WTC11 (cell line): ENCODE measurements around the gene ELMO1.

ENCODE experiments used
- ETV6 ChIP-seq: sonication (generic); formaldehyde crosslinking; IDR thresholded peaks from 2 replicates; pipeline ENCODE4 v1.8.1; 2022; ENCODE audit warnings: mild to moderate bottlenecking, missing genetic modification reagents
- NFYB ChIP-seq: sonication (generic); formaldehyde crosslinking; conservative IDR thresholded peaks from 2 replicates; pipeline ENCODE4 v1.8.0; 2022; ENCODE audit warnings: low read depth, missing genetic modification reagents
- SMAD3 ChIP-seq: sonication (generic); formaldehyde crosslinking; IDR thresholded peaks from 2 replicates; pipeline ENCODE4 v1.8.0; 2022; ENCODE audit warnings: missing genetic modification reagents, mild to moderate bottlenecking, borderline replicate concordance
- TEAD4 ChIP-seq: sonication (generic); formaldehyde crosslinking; IDR thresholded peaks from 2 replicates; pipeline ENCODE4 v1.8.0; 2022; ENCODE audit warnings: mild to moderate bottlenecking, missing genetic modification reagents
- TF ChIP-seq, protein P1 (sequence below): fragments of 200-600 bp; IDR thresholded peaks from 2 replicates; pipeline ENCODE4 v1.8.0; 2022; ENCODE audit warnings: antibody characterized with exemption
- TF ChIP-seq, protein P2 (sequence below): fragments of 250-450 bp; sonication (Bioruptor Pico); conservative IDR thresholded peaks from 2 replicates; pipeline ENCODE4 v1.9.0; 2021; ENCODE audit warnings: mild to moderate bottlenecking

DNA sequence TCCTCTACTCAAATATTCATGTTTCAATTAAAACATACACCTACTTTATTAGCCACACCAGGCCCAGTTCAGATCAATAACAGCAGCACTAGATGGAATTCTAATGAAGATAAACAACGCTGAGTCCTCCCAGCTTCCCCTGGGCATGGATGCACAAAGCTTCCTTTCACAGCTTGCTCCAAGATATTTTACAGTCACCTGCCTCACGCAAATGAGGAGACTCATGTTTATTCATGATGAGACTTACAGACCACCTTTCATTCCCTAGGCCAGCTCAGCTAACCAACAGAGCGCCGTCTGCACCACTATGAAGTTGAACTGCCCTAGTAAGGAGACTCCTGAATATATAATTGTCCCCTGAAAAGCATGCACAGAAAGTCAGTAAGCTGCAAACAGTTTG, 441.4 kb downstream of the ELMO1 start:
- TF ChIP-seq, protein P1, sequence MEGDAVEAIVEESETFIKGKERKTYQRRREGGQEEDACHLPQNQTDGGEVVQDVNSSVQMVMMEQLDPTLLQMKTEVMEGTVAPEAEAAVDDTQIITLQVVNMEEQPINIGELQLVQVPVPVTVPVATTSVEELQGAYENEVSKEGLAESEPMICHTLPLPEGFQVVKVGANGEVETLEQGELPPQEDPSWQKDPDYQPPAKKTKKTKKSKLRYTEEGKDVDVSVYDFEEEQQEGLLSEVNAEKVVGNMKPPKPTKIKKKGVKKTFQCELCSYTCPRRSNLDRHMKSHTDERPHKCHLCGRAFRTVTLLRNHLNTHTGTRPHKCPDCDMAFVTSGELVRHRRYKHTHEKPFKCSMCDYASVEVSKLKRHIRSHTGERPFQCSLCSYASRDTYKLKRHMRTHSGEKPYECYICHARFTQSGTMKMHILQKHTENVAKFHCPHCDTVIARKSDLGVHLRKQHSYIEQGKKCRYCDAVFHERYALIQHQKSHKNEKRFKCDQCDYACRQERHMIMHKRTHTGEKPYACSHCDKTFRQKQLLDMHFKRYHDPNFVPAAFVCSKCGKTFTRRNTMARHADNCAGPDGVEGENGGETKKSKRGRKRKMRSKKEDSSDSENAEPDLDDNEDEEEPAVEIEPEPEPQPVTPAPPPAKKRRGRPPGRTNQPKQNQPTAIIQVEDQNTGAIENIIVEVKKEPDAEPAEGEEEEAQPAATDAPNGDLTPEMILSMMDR = no peak
- TF ChIP-seq, protein P2, sequence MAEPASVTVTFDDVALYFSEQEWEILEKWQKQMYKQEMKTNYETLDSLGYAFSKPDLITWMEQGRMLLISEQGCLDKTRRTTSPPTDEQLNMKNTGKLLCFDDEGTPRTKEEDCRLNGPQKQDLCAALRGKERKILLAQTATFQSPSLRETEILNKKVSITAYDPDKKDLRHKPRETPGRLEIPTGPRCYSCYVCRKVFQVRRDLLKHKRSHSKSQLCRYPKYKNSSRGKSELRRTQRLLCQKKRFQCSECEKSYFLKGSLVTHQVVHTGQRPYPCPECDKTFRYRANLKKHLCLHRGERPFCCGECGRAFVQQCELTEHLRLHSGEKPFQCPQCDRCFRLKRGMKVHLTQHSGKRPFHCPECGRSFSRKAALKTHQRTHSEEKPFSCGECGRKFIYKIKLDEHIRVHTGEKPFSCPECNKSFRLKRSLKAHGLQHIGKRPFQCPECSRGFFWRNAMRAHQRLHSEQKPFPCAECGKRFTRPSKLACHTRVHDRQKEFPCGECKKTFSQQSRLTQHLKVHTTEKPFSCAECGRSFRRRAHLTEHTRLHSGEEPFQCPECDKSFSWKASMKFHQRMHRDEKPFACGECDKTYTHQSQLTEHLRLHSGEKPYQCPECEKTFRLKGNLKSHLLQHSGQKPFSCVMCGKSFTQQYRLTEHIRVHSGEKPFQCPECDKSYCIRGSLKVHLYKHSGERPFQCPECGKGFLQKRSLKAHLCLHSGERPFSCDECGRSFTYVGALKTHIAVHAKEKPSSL (CRISPR knock-in tag) = no peak
- TF ChIP-seq ETV6 (no peak), SMAD3 (CRISPR knock-in tag) (no peak), NFYB (CRISPR knock-in tag) (no peak), TEAD4 (CRISPR knock-in tag) (no peak)
